C4-2B (cell line): ENCODE data around the gene ZIK1.

ENCODE experiments used
- CTCF ChIP-seq: fragments of 450-650 bp; conservative IDR thresholded peaks from 2 replicates; pipeline ENCODE4 v1.5.1; 2017; ENCODE audit warnings: mild to moderate bottlenecking
- ZFX ChIP-seq: fragments of 450-650 bp; IDR thresholded peaks from 2 replicates; pipeline ENCODE4 v1.6.1; 2017

GRCh38 chr19:57623091-57623490 is 39.1 kb downstream of the ZIK1 start:
- TF ChIP-seq CTCF (no peak), ZFX (no peak)
